Measurements from ENCODE around the gene DLK1. TPM values are rescaled to one million over a fixed set of nuclear protein-coding genes. Genes with fewer than 3 reads are reported as not detected.

DLK1 gene
- total and polyA plus RNA-seq, 2 of the 13 experiments (the other 11 are each of a cell fraction or from before 2014, with no cell fraction given), result 95.5 to 312 TPM

DNA sequence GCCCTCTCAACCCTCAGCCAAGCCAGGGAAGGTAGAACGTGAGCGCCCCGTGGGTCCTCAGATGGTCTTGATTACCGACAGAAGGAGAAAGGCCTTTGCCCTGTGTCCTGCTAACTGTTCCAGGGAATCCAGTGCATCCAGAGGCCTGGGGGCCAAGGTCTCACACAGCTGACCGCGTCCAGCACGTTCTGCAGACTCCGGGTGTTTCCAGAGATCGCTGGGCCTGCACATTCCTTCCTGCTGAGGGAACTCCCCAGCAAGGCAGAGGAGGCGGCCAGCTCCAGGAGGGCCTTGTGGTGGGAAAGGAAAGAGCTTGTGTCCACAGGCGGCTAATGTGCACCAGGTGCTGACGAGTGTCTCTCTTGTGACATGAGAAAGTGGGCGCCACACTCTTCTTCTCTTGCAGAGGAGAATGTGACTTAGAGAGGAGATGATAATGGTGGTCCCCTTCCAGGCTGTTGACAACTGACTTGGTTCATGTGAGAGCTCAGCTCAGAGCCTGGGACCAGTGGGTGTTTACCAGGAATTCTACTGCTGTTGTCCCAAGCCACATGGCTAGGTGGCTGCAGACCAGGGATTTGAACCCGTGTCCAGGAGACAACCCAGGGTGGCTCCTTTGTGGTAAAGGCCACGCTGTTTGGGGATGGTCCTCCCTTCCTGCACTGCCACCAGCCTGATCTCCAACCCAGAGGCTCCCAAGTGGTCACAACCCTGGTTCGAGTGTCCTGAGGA is 46.8 kb upstream of the DLK1 start (continued):
- TF ChIP-seq ATF7-NPFF (CRISPR knock-in tag; IDR thresholded peaks at IDR 0.05; ENCODE audit: low read depth) (peak; percentile 85; the same call in 1 of the 2 replicates), ZNF687 (CRISPR knock-in tag; IDR thresholded peaks at IDR 0.05) (peak; percentile 100), ZBTB33 (CRISPR knock-in tag; IDR thresholded peaks at IDR 0.05) (peak; percentile 94), ZNF883 (CRISPR knock-in tag; IDR thresholded peaks at IDR 0.05; ENCODE audit: not compliant biosample characterization) (peak; percentile 52), ZKSCAN5 (CRISPR knock-in tag; IDR thresholded peaks at IDR 0.05) (no peak), CEBPG (CRISPR knock-in tag; IDR thresholded peaks at IDR 0.05) (no peak), MAX (IDR thresholded peaks at IDR 0.05) (peak; percentile 97), KDM6A (CRISPR knock-in tag; IDR thresholded peaks at IDR 0.05; ENCODE audit: low read depth) (no peak), ZBTB10 (CRISPR knock-in tag; IDR thresholded peaks at IDR 0.05; ENCODE audit: borderline replicate concordance) (no peak), CREM (IDR thresholded peaks at IDR 0.05) (no peak), CREM (CRISPR knock-in tag; IDR thresholded peaks at IDR 0.05) (no peak), NFKBIZ (CRISPR knock-in tag; IDR thresholded peaks at IDR 0.05) (0 out of 2 replicates have a peak, but pooled peaks have one; percentile 55), ZNF543 (CRISPR knock-in tag; IDR thresholded peaks at IDR 0.05) (peak; percentile 79; the same call in 1 of the 2 replicates), ZNF296 (CRISPR knock-in tag; conservative IDR thresholded peaks at IDR 0.05) (peak; percentile 93), NFRKB (IDR thresholded peaks at IDR 0.05) (no peak), ZNF446 (CRISPR knock-in tag; IDR thresholded peaks at IDR 0.05) (no peak; the same call in 1 of the 2 replicates)
- TF ChIP-seq, protein P1, sequence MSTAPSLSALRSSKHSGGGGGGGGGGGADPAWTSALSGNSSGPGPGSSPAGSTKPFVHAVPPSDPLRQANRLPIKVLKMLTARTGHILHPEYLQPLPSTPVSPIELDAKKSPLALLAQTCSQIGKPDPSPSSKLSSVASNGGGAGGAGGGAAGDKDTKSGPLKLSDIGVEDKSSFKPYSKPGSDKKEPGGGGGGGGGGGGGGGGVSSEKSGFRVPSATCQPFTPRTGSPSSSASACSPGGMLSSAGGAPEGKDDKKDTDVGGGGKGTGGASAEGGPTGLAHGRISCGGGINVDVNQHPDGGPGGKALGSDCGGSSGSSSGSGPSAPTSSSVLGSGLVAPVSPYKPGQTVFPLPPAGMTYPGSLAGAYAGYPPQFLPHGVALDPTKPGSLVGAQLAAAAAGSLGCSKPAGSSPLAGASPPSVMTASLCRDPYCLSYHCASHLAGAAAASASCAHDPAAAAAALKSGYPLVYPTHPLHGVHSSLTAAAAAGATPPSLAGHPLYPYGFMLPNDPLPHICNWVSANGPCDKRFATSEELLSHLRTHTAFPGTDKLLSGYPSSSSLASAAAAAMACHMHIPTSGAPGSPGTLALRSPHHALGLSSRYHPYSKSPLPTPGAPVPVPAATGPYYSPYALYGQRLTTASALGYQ (CRISPR knock-in tag; IDR thresholded peaks at IDR 0.05), result 0 out of 2 replicates have a peak, but pooled peaks have one; percentile 16
- TF ChIP-seq, protein P2, sequence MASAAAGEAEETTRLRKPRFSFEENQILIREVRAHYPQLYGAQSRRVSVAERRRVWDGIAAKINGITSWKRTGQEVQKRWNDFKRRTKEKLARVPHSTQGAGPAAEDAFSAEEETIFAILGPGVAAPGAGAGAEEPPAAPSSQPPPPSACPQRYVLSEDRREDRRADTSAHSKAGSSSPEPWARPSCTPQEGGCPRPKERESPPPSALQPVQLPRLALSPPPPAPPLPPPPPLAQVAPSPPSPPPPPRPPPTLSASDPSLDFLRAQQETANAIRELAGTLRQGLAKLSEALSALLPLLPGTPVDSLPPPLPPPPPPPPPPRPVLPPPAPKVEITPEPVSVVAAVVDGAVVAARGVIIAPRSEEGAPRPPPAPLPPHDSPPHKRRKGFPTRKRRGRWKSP (CRISPR knock-in tag; IDR thresholded peaks at IDR 0.05), result no peak; the same call in 1 of the 2 replicates
